Psoas muscle (tissue), 8 donors: Measurements from ENCODE around the gene RELL1. TPM values are rescaled to one million over a fixed set of nuclear protein-coding genes. Genes with fewer than 3 reads are reported as not detected.

Experiments
- ATAC-seq, 4 donors: fragments of 200-7000 bp; cut with Tn5 transposase; one replicate each; pipeline ENCODE4 v1.9.1; 2020; ENCODE audit warnings: moderate library complexity in 3 of 4, mild to moderate bottlenecking in 2 of 4
- DNase-seq, 2 donors: peaks; one replicate each; pipeline ENCODE4 v3.0.0-alpha.2; 2020
- H3K27ac ChIP-seq: fragments of 200-600 bp; one replicate; pipeline ENCODE4 v1.8.0; 2022
- H3K27me3 ChIP-seq, 3 donors: fragments of 200-600 bp in 1 of 3; one replicate each; pipeline versions ENCODE4 v1.6.1 to v1.8.0; 2013 to 2022; ENCODE audit warnings: low read length in 2 of 3, mild to moderate bottlenecking in 2 of 3, moderate library complexity in 1 of 3; ENCODE audit not compliant: insufficient read depth in 3 of 3
- H3K36me3 ChIP-seq, 2 donors: fragments of 200-600 bp in 1 of 2; one replicate each; pipeline versions ENCODE4 v1.6.1 to v1.8.0; 2013 to 2022; ENCODE audit warnings: low read depth in 1 of 2, mild to moderate bottlenecking in 1 of 2, moderate library complexity in 1 of 2; ENCODE audit not compliant: insufficient read depth in 1 of 2
- H3K4me1 ChIP-seq: fragments of 200-600 bp; one replicate; pipeline ENCODE4 v1.8.0; 2022
- H3K4me3 ChIP-seq: fragments of 200-600 bp; one replicate; pipeline ENCODE4 v1.8.0; 2022; ENCODE audit warnings: mild to moderate bottlenecking
- H3K9me3 ChIP-seq: fragments of 200-600 bp; one replicate; pipeline ENCODE4 v1.8.0; 2022
- WGBS, 3 donors: extraction: QIAGEN DNeasy Blood & Tissue Kit; methylation state at CpG; one replicate each; pipeline versions ENCODE4 v1.1.6 to v1.1.7; 2013; 5-methylcytosine and 5-hydroxymethylcytosine counted together
- intact Hi-C, 2 donors: fragments of 100-400 bp; cut with DNase I; formaldehyde crosslinking; loops; one replicate each; pipeline versions ENCODE4 v1.11.0 to v1.14.2; 2022
- polyA plus RNA-seq, 3 donors: library from polyadenylated mRNA; stranded (reverse); fragments of 200-250 nt; gene quantifications; one replicate each; pipeline ENCODE4 v1.2.3, GENCODE V29; 2013
- total RNA-seq, 4 donors: library from RNA; stranded (reverse); fragmentation: NEBNext Ultra II Directional in 2 of 4; extraction: Animal tissue kit (Norgen Biotek cat#: 25700) in 2 of 4; gene quantifications; one replicate each; pipeline versions ENCODE4 v1.2.1 to v1.2.4, GENCODE V29; 2021 to 2023
- TF ChIP-seq, protein P1 (sequence below): fragments of 200-600 bp; IDR thresholded peaks from one replicate; pipeline ENCODE4 v1.8.0; 2022; ENCODE audit warnings: antibody characterized with exemption
- donor health status: healthy with polysubstance abuse.
- donor health status: DM: no; HTN: no; CAD: no; lungs with moderate emphysema.
- donor health status: Bipolar disorder and iron deficiency.
- donor health status: healthy.
- donor health status: DM: yes; HTN: yes; CAD: no.
- donor health status: DM: no; HTN: no; CAD: no.
- donor health status: DM: no; HTN: no; CAD: no.
- donor health status: DM: yes; HTN: yes; CAD: no.

Gene RELL1
- total and polyA plus RNA-seq, 7 donors: 2.3 to 35.7 (median 21.0) TPM

DNA sequence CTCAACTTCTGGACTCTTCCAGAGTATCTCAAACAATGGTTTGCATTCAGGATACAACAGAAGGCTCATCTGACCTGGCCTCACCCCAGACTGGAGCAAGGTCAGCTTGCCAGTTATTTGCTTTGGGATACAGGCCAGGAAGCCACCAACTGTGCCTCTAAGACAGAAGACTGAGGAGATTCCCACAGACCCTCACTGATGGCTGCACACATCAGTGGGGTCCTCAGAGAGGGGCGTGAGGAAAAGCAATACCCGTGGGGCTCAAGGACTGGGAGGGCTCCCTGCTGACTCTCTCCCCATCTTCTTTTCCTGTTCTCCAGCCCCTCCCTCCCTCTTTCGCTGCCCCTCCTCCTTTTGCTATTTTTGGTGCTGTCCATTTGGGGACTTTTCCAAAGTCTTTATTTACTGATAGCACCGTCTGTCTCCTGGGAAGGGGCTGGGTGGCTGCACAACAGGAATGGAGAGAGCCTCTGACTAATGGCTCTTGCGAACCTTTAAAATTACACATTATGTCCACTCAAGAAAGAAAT is 23.2 kb downstream of the RELL1 start:
- DNase-seq (no peak), ATAC-seq (peak in 3 of 4 donors; percentile 17 to 30 (median 24))
- intact Hi-C loops: loop anchor here in 1 of 2 donors (5.0 kb wide), 1 partner anchor 36 kb away; no protein-coding TSS in a partner anchor
- TF ChIP-seq, protein P1, sequence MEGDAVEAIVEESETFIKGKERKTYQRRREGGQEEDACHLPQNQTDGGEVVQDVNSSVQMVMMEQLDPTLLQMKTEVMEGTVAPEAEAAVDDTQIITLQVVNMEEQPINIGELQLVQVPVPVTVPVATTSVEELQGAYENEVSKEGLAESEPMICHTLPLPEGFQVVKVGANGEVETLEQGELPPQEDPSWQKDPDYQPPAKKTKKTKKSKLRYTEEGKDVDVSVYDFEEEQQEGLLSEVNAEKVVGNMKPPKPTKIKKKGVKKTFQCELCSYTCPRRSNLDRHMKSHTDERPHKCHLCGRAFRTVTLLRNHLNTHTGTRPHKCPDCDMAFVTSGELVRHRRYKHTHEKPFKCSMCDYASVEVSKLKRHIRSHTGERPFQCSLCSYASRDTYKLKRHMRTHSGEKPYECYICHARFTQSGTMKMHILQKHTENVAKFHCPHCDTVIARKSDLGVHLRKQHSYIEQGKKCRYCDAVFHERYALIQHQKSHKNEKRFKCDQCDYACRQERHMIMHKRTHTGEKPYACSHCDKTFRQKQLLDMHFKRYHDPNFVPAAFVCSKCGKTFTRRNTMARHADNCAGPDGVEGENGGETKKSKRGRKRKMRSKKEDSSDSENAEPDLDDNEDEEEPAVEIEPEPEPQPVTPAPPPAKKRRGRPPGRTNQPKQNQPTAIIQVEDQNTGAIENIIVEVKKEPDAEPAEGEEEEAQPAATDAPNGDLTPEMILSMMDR: no peak
- Histone ChIP-seq H3K36me3 (no peaks in the 10 kb centered on the region), H3K9me3 (no peaks in the 10 kb centered on the region), H3K4me3 (peak overlapping the region; percentile 22), H3K27ac (peak overlapping the region; percentile 54), H3K4me1 (peaks cover 90% of the 10 kb centered on the region), H3K27me3 (no peaks in the 10 kb centered on the region)
- 13 to 15% (median 15%) methylated on average over 5 of the region's 5 CpGs for WGBS, 3 donors

DNA sequence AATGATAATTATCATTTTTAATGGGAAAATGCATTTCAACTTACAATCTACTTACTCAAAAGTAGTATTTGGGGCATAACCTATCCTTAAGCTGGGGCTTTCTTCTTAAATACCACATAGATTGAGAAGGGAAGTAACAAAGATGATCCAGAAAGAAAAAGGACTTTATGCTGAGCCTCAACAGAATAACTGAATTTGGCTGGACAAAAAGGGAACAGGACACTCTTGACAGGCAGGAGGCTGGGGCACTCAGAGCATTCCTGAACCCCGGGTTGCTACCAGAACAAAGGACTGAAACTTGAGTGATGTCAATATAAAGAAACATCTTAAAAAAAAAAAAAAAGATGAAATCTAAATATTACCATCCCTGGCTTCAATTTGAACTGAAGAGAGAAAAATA is 23.9 kb downstream of the RELL1 start:
- no peak for DNase-seq
- ATAC-seq: no peak
- H3K27ac ChIP-seq: peak overlapping the region; percentile 54

DNA sequence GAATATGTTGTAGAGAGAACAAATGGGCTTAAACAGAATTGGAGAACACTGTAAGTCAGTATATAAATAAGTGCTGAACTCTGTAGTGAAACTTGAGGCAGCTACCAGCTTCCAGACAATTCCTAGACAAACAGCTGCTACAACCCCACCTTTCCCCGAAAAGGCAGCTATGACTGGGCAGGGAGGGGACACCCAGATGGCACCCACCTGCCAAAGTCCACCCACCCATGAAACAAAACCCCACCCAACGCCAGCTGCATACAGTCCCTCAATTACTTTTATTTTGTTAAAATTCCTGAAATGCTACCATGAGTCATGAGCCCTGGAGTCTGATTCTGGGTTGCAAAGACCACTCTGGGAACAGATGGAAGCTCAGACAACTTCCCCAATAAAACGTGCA is 24.4 kb downstream of the RELL1 start:
- WGBS, 3 donors: 11 to 15% (median 14%) methylated on average over 3 of the region's 3 CpGs
- TF ChIP-seq, protein P1: no peak
- intact Hi-C loops: loop anchor here in 1 of 2 donors (5.0 kb wide), 1 partner anchor 34 kb away; no protein-coding TSS in a partner anchor
- ATAC-seq (peak; percentile 21 to 60 (median 43)), DNase-seq (no peak)
- Histone ChIP-seq H3K9me3 (peaks cover 7% of the 10 kb centered on the region), H3K27me3 (no peaks in the 10 kb centered on the region), H3K4me1 (peaks cover 81% of the 10 kb centered on the region), H3K4me3 (no peak overlapping the region), H3K27ac (peak overlapping the region; percentile 54), H3K36me3 (no peaks in the 10 kb centered on the region)

More for the DNA sequence above, 23.9 kb downstream of the RELL1 start:
- TF ChIP-seq, protein P1: no peak
- Histone ChIP-seq H3K4me3 (peak overlapping the region; percentile 22), H3K36me3 (no peaks in the 10 kb centered on the region), H3K27me3 (no peaks in the 10 kb centered on the region), H3K9me3 (peaks cover 4% of the 10 kb centered on the region), H3K4me1 (peaks cover 86% of the 10 kb centered on the region)
- 0 to 13% (median 2%) methylated on average over 1 of the region's 1 CpG for WGBS, 3 donors
- intact Hi-C loops: loop anchor here in 1 of 2 donors (5.0 kb wide), 1 partner anchor 35 kb away; no protein-coding TSS in a partner anchor

DNA sequence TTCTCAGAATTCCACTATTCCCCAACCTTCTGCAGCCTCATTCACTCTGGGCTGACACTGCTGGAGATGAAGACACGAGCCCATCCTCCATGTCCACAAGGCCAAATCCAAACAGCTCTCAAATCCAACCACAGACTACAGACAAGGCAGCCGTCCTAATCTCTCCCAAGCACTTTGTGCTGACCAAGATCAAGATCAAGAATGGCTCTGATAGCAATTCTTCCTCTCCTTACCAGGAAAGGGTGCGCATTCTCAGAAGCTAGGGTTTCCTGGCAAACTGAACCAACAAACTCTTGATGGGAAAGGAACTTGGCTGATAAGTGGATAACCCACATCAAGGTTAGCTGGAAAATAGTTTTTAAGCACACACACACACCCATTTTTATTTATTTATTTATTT is 26.5 kb downstream of the RELL1 start:
- no peak for DNase-seq
- no peak overlapping the region for H3K4me3 ChIP-seq
- intact Hi-C loops: loop anchor here in 1 of 2 donors (5.0 kb wide), 1 partner anchor 32 kb away; no protein-coding TSS in a partner anchor
- H3K27me3 ChIP-seq: no peaks in the 10 kb centered on the region
- TF ChIP-seq, protein P1: no peak
- peaks cover 61% of the 10 kb centered on the region for H3K4me1 ChIP-seq
- ATAC-seq: no peak
- H3K27ac ChIP-seq: no peak overlapping the region
- no peaks in the 10 kb centered on the region for H3K36me3 ChIP-seq
- peaks cover 11% of the 10 kb centered on the region for H3K9me3 ChIP-seq
- 68 to 79% (median 69%) methylated on average over 3 of the region's 3 CpGs for whole genome bisulfite sequencing, 3 donors

DNA sequence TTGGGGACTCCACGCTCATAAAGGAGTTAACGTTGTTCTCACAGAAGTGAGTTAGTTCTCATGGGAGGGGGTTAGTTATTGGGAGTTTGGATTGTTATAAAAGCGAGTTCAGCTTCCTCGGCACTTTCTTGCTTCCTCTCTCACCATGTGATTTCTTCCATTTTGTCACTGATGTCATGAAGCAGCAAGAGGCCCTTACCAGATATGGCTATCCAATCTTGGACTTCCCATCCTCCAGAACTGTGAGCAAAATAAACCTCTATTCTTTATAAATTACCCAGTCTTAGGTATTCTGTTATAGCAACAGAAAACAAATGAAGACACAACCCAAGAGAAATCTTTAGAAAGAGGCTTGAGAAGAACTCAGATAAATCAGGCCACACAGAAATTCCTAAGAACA is 29.5 kb downstream of the RELL1 start:
- WGBS, 3 donors: 86 to 93% (median 92%) methylated on average over 4 of the region's 4 CpGs

More for the DNA sequence above, 29.5 kb downstream of the RELL1 start:
- TF ChIP-seq, protein P1: no peak
- no peak overlapping the region for H3K4me3 ChIP-seq
- intact Hi-C loops: no loop called here
- no peak overlapping the region for H3K27ac ChIP-seq
- DNase-seq: no peak
- H3K27me3 ChIP-seq: no peaks in the 10 kb centered on the region
- peaks cover 11% of the 10 kb centered on the region for H3K9me3 ChIP-seq
- H3K36me3 ChIP-seq: no peaks in the 10 kb centered on the region
- ATAC-seq: no peak
- H3K4me1 ChIP-seq: peaks cover 44% of the 10 kb centered on the region
